Activated CD8-positive, alpha-beta memory T cell treated with anti-CD3 and anti-CD28 coated beads, Interleukin-2, amount 50 U/mL, for 24 hours (primary cell): Measurements from ENCODE around the gene MAPKAP1.
"Not testable (repeated sequence)": the region's sequence is repeated elsewhere in the genome, so short reads cannot be mapped to it uniquely, and the experiment has no call there.

Source experiments
- DNase-seq: peaks from one replicate; pipeline ENCODE4 v3.0.0-alpha.2; 2020; ENCODE audit errors: extremely low read depth

The MAPKAP1 gene

GRCh38 chr9:125604196-125604595 lies 102.8 kb downstream of the MAPKAP1 start:
- no peak for DNase-seq

- no peak for DNase-seq
These were observed 103.5 kb downstream of the MAPKAP1 start for GRCh38 chr9:125603478-125604021.

GRCh38 chr9:125601961-125602360 lies 105.0 kb downstream of the MAPKAP1 start:
- DNase-seq = no peak

GRCh38 chr9:125600194-125600593 lies 106.8 kb downstream of the MAPKAP1 start:
- no peak for DNase-seq

- no peak for DNase-seq
These were observed 112.8 kb downstream of the MAPKAP1 start for GRCh38 chr9:125594223-125594610.

- DNase-seq = no peak
These were observed 113.3 kb downstream of the MAPKAP1 start for GRCh38 chr9:125593581-125594222.

GRCh38 chr9:125591888-125592287 lies 115.1 kb downstream of the MAPKAP1 start:
- no peak for DNase-seq

GRCh38 chr9:125591245-125591644 lies 115.8 kb downstream of the MAPKAP1 start:
- no peak for DNase-seq

- no peak for DNase-seq
These were observed 117.7 kb downstream of the MAPKAP1 start for GRCh38 chr9:125589287-125589686.

- DNase-seq = no peak
These were observed 119.1 kb downstream of the MAPKAP1 start for GRCh38 chr9:125587819-125588460.

GRCh38 chr9:125586172-125586511 lies 120.9 kb downstream of the MAPKAP1 start:
- DNase-seq = no peak

- DNase-seq = no peak
These were observed 121.4 kb downstream of the MAPKAP1 start for GRCh38 chr9:125585503-125586171.

GRCh38 chr9:125580701-125581286 lies 126.2 kb downstream of the MAPKAP1 start:
- DNase-seq = no peak

GRCh38 chr9:125579030-125579932 lies 127.7 kb downstream of the MAPKAP1 start:
- DNase-seq = no peak

- DNase-seq = no peak
These were observed 132.7 kb downstream of the MAPKAP1 start for GRCh38 chr9:125574126-125574877.

- DNase-seq = not testable (repeated sequence)
These were observed 134.5 kb downstream of the MAPKAP1 start for GRCh38 chr9:125572461-125572860.

GRCh38 chr9:125571824-125572223 lies 135.2 kb downstream of the MAPKAP1 start:
- not testable (repeated sequence) for DNase-seq

- no peak for DNase-seq
These were observed 136.8 kb downstream of the MAPKAP1 start for GRCh38 chr9:125570246-125570645.

- no peak for DNase-seq
These were observed 138.4 kb downstream of the MAPKAP1 start for GRCh38 chr9:125568621-125569020.

GRCh38 chr9:125566051-125566450 lies 141.0 kb downstream of the MAPKAP1 start:
- DNase-seq = not testable (repeated sequence)

GRCh38 chr9:125565126-125565525 lies 141.9 kb downstream of the MAPKAP1 start:
- no peak for DNase-seq
